ENCODE measurements around the gene PUS1.
"Not testable (repeated sequence)": the region's sequence is repeated elsewhere in the genome, so short reads cannot be mapped to it uniquely, and the experiment has no call there.

PUS1 gene

GRCh38 chr12:131942671-131943070 is 13.6 kb downstream of the PUS1 start:
- no peak for TF ChIP-seq CTCF (IDR thresholded peaks at IDR 0.05; ENCODE audit: extremely low read depth, missing control alignments)
- no peak for DNase-seq (ENCODE audit: low spot score)

GRCh38 chr12:131943389-131943788 is 14.3 kb downstream of the PUS1 start:
- TF ChIP-seq CTCF (IDR thresholded peaks at IDR 0.05; ENCODE audit: extremely low read depth, missing control alignments): no peak
- no peak for DNase-seq (ENCODE audit: low spot score)

- no peak for TF ChIP-seq CTCF (IDR thresholded peaks at IDR 0.05; ENCODE audit: extremely low read depth, missing control alignments)
- DNase-seq (ENCODE audit: low spot score): no peak
These were observed 14.8 kb downstream of the PUS1 start for GRCh38 chr12:131943876-131944275.

GRCh38 chr12:131944601-131945251 is 15.7 kb downstream of the PUS1 start:
- TF ChIP-seq CTCF (IDR thresholded peaks at IDR 0.05; ENCODE audit: extremely low read depth, missing control alignments): no peak
- DNase-seq (ENCODE audit: low spot score): no peak

- no peak for TF ChIP-seq CTCF (IDR thresholded peaks at IDR 0.05; ENCODE audit: extremely low read depth, missing control alignments)
- no peak for DNase-seq (ENCODE audit: low spot score)
These were observed 17.7 kb downstream of the PUS1 start for GRCh38 chr12:131946757-131947156.

GRCh38 chr12:131947482-131948027 is 18.5 kb downstream of the PUS1 start:
- DNase-seq (ENCODE audit: low spot score): no peak
- TF ChIP-seq CTCF (IDR thresholded peaks at IDR 0.05; ENCODE audit: extremely low read depth, missing control alignments): no peak

- no peak for TF ChIP-seq CTCF (IDR thresholded peaks at IDR 0.05; ENCODE audit: extremely low read depth, missing control alignments)
- DNase-seq (ENCODE audit: low spot score): no peak
These were observed 19.2 kb downstream of the PUS1 start for GRCh38 chr12:131948166-131948712.

- not testable (repeated sequence) for DNase-seq (ENCODE audit: low spot score)
These were observed 19.8 kb downstream of the PUS1 start for GRCh38 chr12:131948713-131949430.
